Lower leg skin (tissue), 4 donors: Measurements from ENCODE around the gene ABRACL. TPM values are rescaled to one million over a fixed set of nuclear protein-coding genes. Genes with fewer than 3 reads are reported as not detected.

Experiments used
- DNase-seq, 2 donors: peaks; one replicate each; pipeline ENCODE4 v3.0.0-alpha.2; 2019; ENCODE audit warnings: low spot score in 2 of 2
- H3K4me3 ChIP-seq: fragments of 200-600 bp; sonication (generic); 2 replicates; pipeline ENCODE4 v1.5.1; 2017; ENCODE audit warnings: mild to moderate bottlenecking, low read depth; ENCODE audit not compliant: poor library complexity, severe bottlenecking
- CTCF ChIP-seq, 3 donors: fragments of 450-650 bp; IDR thresholded peaks; one replicate each; pipeline ENCODE4 v1.5.1; 2016; ENCODE audit warnings: antibody characterized with exemption in 3 of 3, mild to moderate bottlenecking in 3 of 3, moderate library complexity in 2 of 3
- POLR2A ChIP-seq, 2 donors: fragments of 450-650 bp; IDR thresholded peaks; one replicate each; pipeline ENCODE4 v1.6.1; 2016 to 2017; ENCODE audit warnings: antibody characterized with exemption in 2 of 2, mild to moderate bottlenecking in 1 of 2, moderate library complexity in 1 of 2
- WGBS, 2 donors: methylation state at CpG; one replicate each; pipeline ENCODE4 v1.1.5; 2018; 5-methylcytosine and 5-hydroxymethylcytosine counted together
- intact Hi-C: fragments of 100-400 bp; cut with DNase I; formaldehyde crosslinking; loops from one replicate; pipeline ENCODE4 v1.15.0; 2023; ENCODE audit warnings: low total_unique reads
- total RNA-seq, 4 donors: library from RNA; depleted of rRNA; stranded (reverse); fragments of >200 nt; gene quantifications; one replicate each; pipeline ENCODE4 v1.1.0, GENCODE V29; 2016

Gene ABRACL
- total RNA-seq, 4 donors from 2014 or later: 8.8 to 23.0 (median 12.2) TPM

GRCh38 chr6:139066080-139066479, 37.5 kb downstream of the ABRACL start:
- no peak for DNase-seq
- WGBS, 2 donors: 87% methylated on average over 2 of the region's 2 CpGs
- intact Hi-C loops: no loop called here
- H3K4me3 ChIP-seq: no peak overlapping the region
- TF ChIP-seq POLR2A (IDR thresholded peaks at IDR 0.05) (no peak), CTCF (IDR thresholded peaks at IDR 0.05) (no peak)

GRCh38 chr6:139068846-139069245, 40.3 kb downstream of the ABRACL start:
- no peak for TF ChIP-seq CTCF (IDR thresholded peaks at IDR 0.05)
- TF ChIP-seq POLR2A (IDR thresholded peaks at IDR 0.05): no peak
- intact Hi-C loops: no loop called here
- no peak for DNase-seq
- H3K4me3 ChIP-seq: no peak overlapping the region
- 57 to 59% methylated on average over 2 of the region's 2 CpGs for WGBS, 2 donors

GRCh38 chr6:139073118-139073517, 44.6 kb downstream of the ABRACL start:
- TF ChIP-seq CTCF (IDR thresholded peaks at IDR 0.05) (no peak), POLR2A (IDR thresholded peaks at IDR 0.05) (no peak)
- intact Hi-C loops: no loop called here
- WGBS, 2 donors: 48 to 51% methylated on average over 2 of the region's 2 CpGs
- no peak overlapping the region for H3K4me3 ChIP-seq
- no peak for DNase-seq

- TF ChIP-seq CTCF (IDR thresholded peaks at IDR 0.05) (no peak), POLR2A (IDR thresholded peaks at IDR 0.05) (no peak)
- 61 to 81% methylated on average over 2 of the region's 2 CpGs for WGBS, 2 donors
- no peak overlapping the region for H3K4me3 ChIP-seq
- DNase-seq: no peak
- intact Hi-C loops: no loop called here
These were observed 50.5 kb downstream of the ABRACL start for GRCh38 chr6:139079018-139079417.

GRCh38 chr6:139080255-139080920, 51.8 kb downstream of the ABRACL start:
- WGBS, 2 donors: 43 to 55% methylated on average over 1 of the region's 1 CpG
- intact Hi-C loops: no loop called here
- no peak for DNase-seq
- no peak overlapping the region for H3K4me3 ChIP-seq
- no peak for TF ChIP-seq POLR2A (IDR thresholded peaks at IDR 0.05)
- TF ChIP-seq CTCF (IDR thresholded peaks at IDR 0.05): no peak

- 71 to 80% methylated on average over 4 of the region's 4 CpGs for WGBS, 2 donors
These were observed 52.9 kb downstream of the ABRACL start for GRCh38 chr6:139081471-139081870.

More at GRCh38 chr6:139081471-139081870, 52.9 kb downstream of the ABRACL start:
- intact Hi-C loops: no loop called here
- no peak for DNase-seq
- TF ChIP-seq CTCF (IDR thresholded peaks at IDR 0.05) (no peak), POLR2A (IDR thresholded peaks at IDR 0.05) (no peak)
- no peak overlapping the region for H3K4me3 ChIP-seq
